H9 (cell line): ENCODE measurements around the gene BDH1. TPM values are rescaled to one million over a fixed set of nuclear protein-coding genes. Genes with fewer than 3 reads are reported as not detected.
"Not testable (repeated sequence)": the region's sequence is repeated elsewhere in the genome, so short reads cannot be mapped to it uniquely, and the experiment has no call there.

ENCODE experiments used
- DNase-seq: peaks from one replicate; pipeline ENCODE4 v3.0.0-alpha.2; 2017
- H2AFZ ChIP-seq: one replicate; pipeline ENCODE4 v1.6.1; 2013; ENCODE audit warnings: mild to moderate bottlenecking, low read length, control low read depth, moderate library complexity
- H2AK5ac ChIP-seq: 2 replicates; pipeline ENCODE4 v1.6.1; 2013; ENCODE audit warnings: low read length, control low read depth, mixed read lengths; ENCODE audit not compliant: insufficient read length
- H2BK120ac ChIP-seq: one replicate; pipeline ENCODE4 v1.6.1; 2013; ENCODE audit warnings: low read depth, mild to moderate bottlenecking, low read length, control low read depth, inconsistent platforms; ENCODE audit not compliant: poor library complexity, severe bottlenecking
- H2BK12ac ChIP-seq: 2 replicates; pipeline ENCODE4 v1.6.1; 2013; ENCODE audit warnings: low read length, control low read depth, mixed read lengths, low read depth; ENCODE audit not compliant: insufficient read length
- H2BK15ac ChIP-seq: 2 replicates; pipeline ENCODE4 v1.6.1; 2013; ENCODE audit warnings: low read depth, low read length, control low read depth
- H2BK20ac ChIP-seq: one replicate; pipeline ENCODE4 v1.6.1; 2013; ENCODE audit warnings: low read depth, mild to moderate bottlenecking, low read length, control low read depth, inconsistent platforms; ENCODE audit not compliant: poor library complexity, severe bottlenecking
- H2BK5ac ChIP-seq: 2 replicates; pipeline ENCODE4 v1.6.1; 2013; ENCODE audit warnings: low read length, control low read depth, mixed read lengths; ENCODE audit not compliant: insufficient read length
- H3K14ac ChIP-seq: 2 replicates; pipeline ENCODE4 v1.6.1; 2013; ENCODE audit warnings: low read length, control low read depth; ENCODE audit not compliant: insufficient read depth
- H3K18ac ChIP-seq: 2 replicates; pipeline ENCODE4 v1.6.1; 2013; ENCODE audit warnings: low read depth, mild to moderate bottlenecking, mixed read lengths, low read length, control low read depth; ENCODE audit not compliant: insufficient read length
- H3K23ac ChIP-seq: 2 replicates; pipeline ENCODE4 v1.6.1; 2013; ENCODE audit warnings: low read length, control low read depth, mixed read lengths, low read depth; ENCODE audit not compliant: insufficient read length
- H3K23me2 ChIP-seq: 2 replicates; pipeline ENCODE4 v1.6.1; 2013; ENCODE audit warnings: low read depth, mild to moderate bottlenecking, mixed read lengths, low read length, control low read depth; ENCODE audit not compliant: insufficient read length, poor library complexity, severe bottlenecking
- H3K27ac ChIP-seq: 2 replicates; pipeline ENCODE4 v1.5.1; 2013; ENCODE audit warnings: low read length, control low read depth, mixed read lengths, low read depth; ENCODE audit not compliant: insufficient read length
- H3K27me3 ChIP-seq: 2 replicates; pipeline ENCODE4 v1.6.1; 2013; ENCODE audit warnings: low read length, control low read depth, inconsistent platforms; ENCODE audit not compliant: insufficient read depth
- H3K4ac ChIP-seq: 2 replicates; pipeline ENCODE4 v1.6.1; 2013; ENCODE audit warnings: low read depth, mild to moderate bottlenecking, control low read depth, inconsistent platforms, low read length, moderate library complexity
- H3K4me1 ChIP-seq: 2 replicates; pipeline ENCODE4 v1.6.1; 2013; ENCODE audit warnings: low read length, control low read depth, inconsistent platforms; ENCODE audit not compliant: insufficient read depth
- H3K4me2 ChIP-seq: 2 replicates; pipeline ENCODE4 v1.6.1; 2013; ENCODE audit warnings: low read length, control low read depth, mixed read lengths; ENCODE audit not compliant: insufficient read length, insufficient read depth
- H3K56ac ChIP-seq: 2 replicates; pipeline ENCODE4 v1.6.1; 2013; ENCODE audit warnings: low read depth, mild to moderate bottlenecking, mixed read lengths, low read length, control low read depth; ENCODE audit not compliant: insufficient read length
- H3K79me1 ChIP-seq: 2 replicates; pipeline ENCODE4 v1.6.1; 2013; ENCODE audit warnings: low read depth, mild to moderate bottlenecking, moderate library complexity, low read length, control low read depth, inconsistent platforms; ENCODE audit not compliant: insufficient read depth, poor library complexity, severe bottlenecking
- H3K79me2 ChIP-seq: 2 replicates; pipeline ENCODE4 v1.6.1; 2013; ENCODE audit warnings: low read length, control low read depth, inconsistent platforms; ENCODE audit not compliant: insufficient read depth
- H3K9ac ChIP-seq: 2 replicates; pipeline ENCODE4 v1.6.1; 2013; ENCODE audit warnings: low read length, control low read depth, mixed read lengths; ENCODE audit not compliant: insufficient read length; ENCODE audit errors: extremely low read depth
- H3K9me3 ChIP-seq: one replicate; pipeline ENCODE4 v1.6.1; 2013; ENCODE audit warnings: low read depth, low read length, inconsistent platforms; ENCODE audit not compliant: control insufficient read depth
- H3T11ph ChIP-seq: one replicate; pipeline ENCODE4 v1.6.1; 2013; ENCODE audit warnings: mild to moderate bottlenecking, low read length, control low read depth, inconsistent platforms
- H4K20me1 ChIP-seq: one replicate; pipeline ENCODE4 v1.6.1; 2013; ENCODE audit not compliant: control insufficient read depth, insufficient read length, insufficient read depth
- H4K5ac ChIP-seq: 2 replicates; pipeline ENCODE4 v1.6.1; 2013; ENCODE audit warnings: low read depth, mild to moderate bottlenecking, mixed read lengths, low read length, control low read depth; ENCODE audit not compliant: insufficient read length
- H4K8ac ChIP-seq: replicated peaks from 2 replicates; pipeline ENCODE4 v1.6.1; 2013; ENCODE audit warnings: low read length, control low read depth, mixed read lengths, low read depth; ENCODE audit not compliant: insufficient read length
- H4K91ac ChIP-seq: 2 replicates; pipeline ENCODE4 v1.6.1; 2013; ENCODE audit warnings: low read depth, mild to moderate bottlenecking, moderate library complexity, mixed read lengths, low read length, control low read depth; ENCODE audit not compliant: insufficient read length
- H3K27ac Mint-ChIP-seq, 3 experiments: 2 replicates in 2 of 3; 3 replicates in 1 of 3; pipeline ENCODE4 v1.8.0; 2020 to 2021; ENCODE audit warnings: mixed read lengths in 3 of 3, mild to moderate bottlenecking in 1 of 3, moderate library complexity in 1 of 3
- H3K27me3 Mint-ChIP-seq: 2 replicates; pipeline ENCODE4 v1.8.0; 2021; ENCODE audit warnings: low read depth, mild to moderate bottlenecking, moderate library complexity, mixed read lengths
- H3K36me3 Mint-ChIP-seq, 3 experiments: 2 replicates in 2 of 3; 3 replicates in 1 of 3; pipeline ENCODE4 v1.8.0; 2020 to 2021; ENCODE audit warnings: low read depth in 3 of 3, mixed read lengths in 3 of 3; ENCODE audit not compliant: insufficient read depth in 1 of 3
- H3K4me1 Mint-ChIP-seq, 2 experiments: 2 replicates each; pipeline ENCODE4 v1.8.0; 2020; ENCODE audit warnings: mixed read lengths in 2 of 2
- H3K4me3 Mint-ChIP-seq, 2 experiments: 2 replicates in 1 of 2; 3 replicates in 1 of 2; pipeline ENCODE4 v1.8.0; 2020 to 2021; ENCODE audit warnings: mild to moderate bottlenecking in 2 of 2, mixed read lengths in 2 of 2, moderate library complexity in 1 of 2
- H3K9me3 Mint-ChIP-seq, 2 experiments: 2 replicates in 1 of 2; 3 replicates in 1 of 2; pipeline ENCODE4 v1.8.0; 2020; ENCODE audit warnings: mild to moderate bottlenecking in 2 of 2, mixed read lengths in 2 of 2, moderate library complexity in 1 of 2
- WGBS: extraction: QIAGEN DNeasy Blood & Tissue Kit; methylation state at CpG from one replicate; pipeline ENCODE4 v1.1.7; 2013; ENCODE audit warnings: missing lambda C conversion rate, low lambda C conversion rate, mixed read lengths; ENCODE audit not compliant: insufficient read length; ENCODE audit errors: extremely low coverage; 5-methylcytosine and 5-hydroxymethylcytosine counted together
- total RNA-seq: library from RNA; stranded (reverse); gene quantifications from 2 replicates; pipeline ENCODE4 v1.2.1, GENCODE V29; 2021

Gene BDH1
- total RNA-seq, 1 experiment from 2014 or later, result 23.8 TPM

DNA sequence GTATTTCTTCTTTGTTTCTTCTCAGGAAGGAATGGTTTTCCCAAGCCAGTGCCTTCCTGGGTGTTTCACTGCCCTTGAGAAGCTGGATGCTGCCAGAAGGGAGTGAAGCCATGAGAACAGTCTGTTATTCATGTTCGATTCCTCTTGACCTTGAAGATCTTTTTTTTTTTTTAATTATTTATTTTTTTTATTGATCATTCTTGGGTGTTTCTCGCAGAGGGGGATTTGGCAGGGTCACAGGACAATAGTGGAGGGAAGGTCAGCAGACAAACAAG, 45.7 kb upstream of the BDH1 start:
- not testable (repeated sequence) for H3K4ac ChIP-seq, H3K27me3 Mint-ChIP-seq, H3K79me2 ChIP-seq, H3K79me1 ChIP-seq, H3K14ac ChIP-seq, H2AFZ ChIP-seq, H3K4me2 ChIP-seq, H2AK5ac ChIP-seq, H3K27me3 ChIP-seq, H3K4me1 ChIP-seq, H3T11ph ChIP-seq, H4K5ac ChIP-seq, H2BK5ac ChIP-seq, H4K8ac ChIP-seq, H3K27ac ChIP-seq, H2BK15ac ChIP-seq, H2BK12ac ChIP-seq, H3K56ac ChIP-seq, H3K4me1 Mint-ChIP-seq, H3K27ac Mint-ChIP-seq, H3K9me3 ChIP-seq, H2BK20ac ChIP-seq, H3K18ac ChIP-seq, H3K23ac ChIP-seq, H3K9ac ChIP-seq, H4K20me1 ChIP-seq, H3K23me2 ChIP-seq, H3K4me3 Mint-ChIP-seq, DNase-seq, H2BK120ac ChIP-seq, H4K91ac ChIP-seq
- Mint-ChIP-seq H3K36me3 (peaks cover 30 to 39% (median 36%) of the 10 kb centered on the region in 3 experiments), H3K9me3 (peaks cover 14 to 17% of the 10 kb centered on the region in 2 experiments)
- WGBS, result no CpG with 5 or more reads among the region's 2 CpGs
